GM23248 (cell line): ENCODE data around the gene REPIN1. TPM values are rescaled to one million over a fixed set of nuclear protein-coding genes. Genes with fewer than 3 reads are reported as not detected.

Source experiments
- DNase-seq: peaks from one replicate; pipeline ENCODE4 v3.0.0-alpha.2; 2015
- H2AFZ ChIP-seq: fragments of 200-600 bp; sonication (generic); 2 replicates; pipeline ENCODE4 v1.6.1; 2016; ENCODE audit warnings: antibody characterized with exemption
- H3F3A ChIP-seq: fragments of 200-600 bp; sonication (generic); 2 replicates; pipeline ENCODE4 v1.6.1; 2016; ENCODE audit warnings: mild to moderate bottlenecking, antibody characterized with exemption, mixed run types; ENCODE audit not compliant: insufficient read depth
- H3K27ac ChIP-seq: fragments of 200-600 bp; sonication (generic); 2 replicates; pipeline ENCODE4 v1.5.1; 2016; ENCODE audit warnings: mild to moderate bottlenecking
- H3K27me3 ChIP-seq: fragments of 200-600 bp; sonication (generic); replicated peaks from 2 replicates; pipeline ENCODE4 v1.6.1; 2016; ENCODE audit warnings: mild to moderate bottlenecking; ENCODE audit not compliant: insufficient read depth
- H3K36me3 ChIP-seq: fragments of 200-600 bp; sonication (generic); 2 replicates; pipeline ENCODE4 v1.6.1; 2016; ENCODE audit warnings: low read depth, mild to moderate bottlenecking
- H3K4me1 ChIP-seq: fragments of 200-600 bp; sonication (generic); 2 replicates; pipeline ENCODE4 v1.6.1; 2016; ENCODE audit warnings: mild to moderate bottlenecking; ENCODE audit not compliant: insufficient read depth
- H3K4me2 ChIP-seq: fragments of 200-600 bp; sonication (generic); one replicate; pipeline ENCODE4 v1.6.1; 2016; ENCODE audit warnings: mild to moderate bottlenecking; ENCODE audit not compliant: unreplicated experiment
- H3K4me3 ChIP-seq: fragments of 200-600 bp; sonication (generic); 2 replicates; pipeline ENCODE4 v1.5.1; 2016; ENCODE audit warnings: mild to moderate bottlenecking
- H3K79me2 ChIP-seq: fragments of 200-600 bp; sonication (generic); 2 replicates; pipeline ENCODE4 v1.6.1; 2016; ENCODE audit warnings: mild to moderate bottlenecking; ENCODE audit not compliant: insufficient read depth
- H3K9ac ChIP-seq: fragments of 200-600 bp; sonication (generic); 2 replicates; pipeline ENCODE4 v1.6.1; 2016; ENCODE audit warnings: mild to moderate bottlenecking
- H3K9me2 ChIP-seq: fragments of 200-600 bp; sonication (generic); 2 replicates; pipeline ENCODE4 v1.6.1; 2016; ENCODE audit warnings: mixed run types, mild to moderate bottlenecking, moderate library complexity; ENCODE audit not compliant: insufficient read depth
- H3K9me3 ChIP-seq: fragments of 200-600 bp; sonication (generic); one replicate; pipeline ENCODE4 v1.6.1; 2017; ENCODE audit warnings: low read depth
- H4K20me1 ChIP-seq: fragments of 200-600 bp; sonication (generic); 2 replicates; pipeline ENCODE4 v1.6.0; 2016; ENCODE audit not compliant: insufficient read depth
- EZH2 ChIP-seq: fragments of 200-600 bp; sonication (generic); IDR thresholded peaks from 2 replicates; pipeline ENCODE4 v1.6.1; 2018; ENCODE audit warnings: antibody characterized with exemption, mild to moderate bottlenecking; ENCODE audit not compliant: insufficient read depth, poor library complexity, severe bottlenecking
- EZH2phosphoT487 ChIP-seq: fragments of 200-600 bp; sonication (generic); IDR thresholded peaks from 2 replicates; pipeline ENCODE4 v1.6.1; 2018; ENCODE audit warnings: antibody characterized with exemption, moderate library complexity, mild to moderate bottlenecking, low read depth; ENCODE audit not compliant: insufficient read depth
- WGBS, 2 experiments: methylation state at CpG; one replicate each; pipeline ENCODE4 v1.1.6; 2015 to 2017; ENCODE audit warnings: low lambda C conversion rate in 2 of 2, low coverage in 1 of 2; ENCODE audit errors: missing lambda C conversion rate in 2 of 2; 5-methylcytosine and 5-hydroxymethylcytosine counted together
- in situ Hi-C: fragments of 300-500 bp; cut with MboI; formaldehyde crosslinking; loops from 2 replicates; pipeline ENCODE4 v1.15.0; 2020
- polyA plus RNA-seq: library from polyadenylated mRNA; unstranded; fragments of >200 nt; fragmentation: Nextera tagmentation; extraction: Ambion mirVana; gene quantifications from 2 replicates; pipeline ENCODE4 v1.2.1, GENCODE V29; 2016
- total RNA-seq: library from RNA; depleted of rRNA; stranded (reverse); fragments of >200 nt; shearing (Covaris generic); gene quantifications from 2 replicates; pipeline ENCODE4 v1.2.3, GENCODE V29; 2014

The REPIN1 gene
- total and polyA plus RNA-seq, 2 experiments from 2014 or later = 17.3 to 48.1 TPM

GRCh38 chr7:150339409-150339809 lies 29.2 kb upstream of the REPIN1 start:
- no peak overlapping the region for H3K4me2 ChIP-seq
- H4K20me1 ChIP-seq = no peaks in the 10 kb centered on the region
- no peaks in the 10 kb centered on the region for H3K79me2 ChIP-seq
- in situ Hi-C loops = no loop called here
- peaks cover 26% of the 10 kb centered on the region for H3K27me3 ChIP-seq
- H3K36me3 ChIP-seq = no peaks in the 10 kb centered on the region
- no peaks in the 10 kb centered on the region for H3K9me3 ChIP-seq
- H3K27ac ChIP-seq = no peak overlapping the region
- WGBS, 2 experiments = 74 to 75% methylated on average over 9 of the region's 9 CpGs
- no peak overlapping the region for H2AFZ ChIP-seq
- TF ChIP-seq EZH2phosphoT487 = no peak
- no peak for TF ChIP-seq EZH2
- no peak for DNase-seq
- no peak overlapping the region for H3K4me3 ChIP-seq
- H3K4me1 ChIP-seq = 0 out of 2 replicates have a peak, but pooled peaks cover 4% of the 10 kb centered on the region
- H3K9ac ChIP-seq = no peak overlapping the region
- H3F3A ChIP-seq = no peaks in the 10 kb centered on the region
- no peaks in the 10 kb centered on the region for H3K9me2 ChIP-seq

GRCh38 chr7:150340024-150340749 lies 28.4 kb upstream of the REPIN1 start:
- H3F3A ChIP-seq = no peaks in the 10 kb centered on the region
- H3K4me3 ChIP-seq = no peak overlapping the region
- 16 to 18% methylated on average over 24 to 28 of the region's 39 CpGs for WGBS, 2 experiments
- no peak overlapping the region for H3K4me2 ChIP-seq
- H4K20me1 ChIP-seq = no peaks in the 10 kb centered on the region
- no peaks in the 10 kb centered on the region for H3K9me2 ChIP-seq
- H3K27ac ChIP-seq = no peak overlapping the region
- H3K36me3 ChIP-seq = no peaks in the 10 kb centered on the region
- no peak for TF ChIP-seq EZH2phosphoT487
- no peak for TF ChIP-seq EZH2
- peak; percentile 25 for DNase-seq
- no peaks in the 10 kb centered on the region for H3K79me2 ChIP-seq
- 0 out of 2 replicates have a peak, but pooled peaks cover 3% of the 10 kb centered on the region for H3K4me1 ChIP-seq
- H2AFZ ChIP-seq = no peak overlapping the region
- no peak overlapping the region for H3K9ac ChIP-seq
- peaks cover 26% of the 10 kb centered on the region for H3K27me3 ChIP-seq
- in situ Hi-C loops = no loop called here
- no peaks in the 10 kb centered on the region for H3K9me3 ChIP-seq

- TF ChIP-seq EZH2 (no peak), EZH2phosphoT487 (no peak)
- Histone ChIP-seq H4K20me1 (no peaks in the 10 kb centered on the region), H3K9me3 (no peaks in the 10 kb centered on the region), H3K4me3 (no peak overlapping the region), H3K79me2 (no peaks in the 10 kb centered on the region), H3K4me2 (no peak overlapping the region), H3K9ac (no peak overlapping the region), H2AFZ (no peak overlapping the region), H3K36me3 (no peaks in the 10 kb centered on the region), H3K9me2 (no peaks in the 10 kb centered on the region), H3K27ac (no peak overlapping the region), H3F3A (no peaks in the 10 kb centered on the region), H3K27me3 (peaks cover 26% of the 10 kb centered on the region), H3K4me1 (no peaks in the 10 kb centered on the region)
- in situ Hi-C loops = no loop called here
- DNase-seq = no peak
- WGBS, 2 experiments = 2 to 3% methylated on average over 9 to 29 of the region's 29 CpGs
Observed at GRCh38 chr7:150340875-150341262, 27.8 kb upstream of the REPIN1 start.

- no peak for TF ChIP-seq EZH2
- no peak for TF ChIP-seq EZH2phosphoT487
- in situ Hi-C loops = no loop called here
- Histone ChIP-seq H3K9me2 (no peaks in the 10 kb centered on the region), H3F3A (no peaks in the 10 kb centered on the region), H3K9ac (no peak within 1 kb of the TSS), H3K27ac (no peak within 1 kb of the TSS), H3K4me2 (no peak within 1 kb of the TSS), H2AFZ (no peak within 1 kb of the TSS), H3K4me3 (no peak within 1 kb of the TSS), H3K9me3 (no peaks in the 10 kb centered on the region), H3K36me3 (no peaks in the 10 kb centered on the region), H3K79me2 (no peaks in the 10 kb centered on the region), H3K27me3 (peaks cover 26% of the 10 kb centered on the region), H4K20me1 (no peaks in the 10 kb centered on the region), H3K4me1 (no peaks in the 10 kb centered on the region)
- WGBS, 2 experiments = 5 to 8% methylated on average over 26 to 49 of the region's 49 CpGs
- DNase-seq = no peak
Observed at GRCh38 chr7:150341263-150342120, 27.1 kb upstream of the REPIN1 start, which contains the start of gene RARRES2. Gene RARRES2, minus strand, starts transcription at chr7:150341629. Its CDS starts 1,020 bp downstream, at chr7:150340609.
